Endothelial cell of umbilical vein (primary cell): Measurements from ENCODE around the gene DRD1. TPM values are rescaled to one million over a fixed set of nuclear protein-coding genes. Genes with fewer than 3 reads are reported as not detected.
A peak's percentile ranks its signal among the peaks of the same experiment; 100 is the strongest.

Experiments
- BruUV-seq: library from RNA; stranded (reverse); fragments of 400-500 nt; replicated peaks from 2 replicates; lab custom pipeline; 2021; lab: Mats Ljungman, UMichigan
- CTCF ChIA-PET: fragments of 300-600, 350-600 bp; sonication (Branson Sonifier 250); formaldehyde crosslinking; loops from one replicate; lab custom pipeline; 2021; ENCODE audit warnings: antibody characterized with exemption, inconsistent platforms; lab: Charles Lee
- POLR2A ChIA-PET: fragments of 300-600, 350-600 bp; sonication (Branson Sonifier 250); formaldehyde crosslinking; loops from one replicate; lab custom pipeline; 2021; ENCODE audit warnings: antibody characterized with exemption, inconsistent platforms; lab: Charles Lee
- DNase-seq: peaks from one replicate; pipeline ENCODE4 v3.0.0-alpha.2; 2011; ENCODE audit warnings: low read depth, low spot score
- FAIRE-seq: peaks from 2 replicates; lab custom pipeline; 2011; peaks lifted over from hg19 to GRCh38; lab: Jason Lieb, UNC
- H2AFZ ChIP-seq: 2 replicates; pipeline ENCODE4 v1.6.0; 2012; ENCODE audit warnings: low read depth, low read length, control low read depth, inconsistent platforms
- H3K27ac ChIP-seq: 2 replicates; pipeline ENCODE4 v1.5.1; 2011; ENCODE audit warnings: low read depth, mild to moderate bottlenecking, control low read depth, low read length, moderate library complexity; ENCODE audit not compliant: insufficient read depth
- H3K27me3 ChIP-seq, 2 experiments: 2 replicates each; pipeline versions ENCODE4 v1.6.0 to v1.6.1; 2011; ENCODE audit warnings: low read length in 2 of 2, mixed read lengths in 1 of 2; ENCODE audit not compliant: control insufficient read depth in 2 of 2, insufficient read depth in 2 of 2
- H3K36me3 ChIP-seq, 2 experiments: 2 replicates in 1 of 2; 3 replicates in 1 of 2; pipeline ENCODE4 v1.5.1; 2011; ENCODE audit warnings: low read length in 2 of 2, mild to moderate bottlenecking in 1 of 2, moderate library complexity in 1 of 2; ENCODE audit not compliant: control insufficient read depth in 2 of 2, insufficient read depth in 2 of 2; ENCODE audit errors: extremely low read depth in 1 of 2
- H3K4me1 ChIP-seq: 3 replicates; pipeline ENCODE4 v1.5.1; 2011; ENCODE audit warnings: mild to moderate bottlenecking, low read length; ENCODE audit not compliant: control insufficient read depth, insufficient read depth; ENCODE audit errors: extremely low read depth
- H3K4me2 ChIP-seq: 2 replicates; pipeline ENCODE4 v1.6.1; 2011; ENCODE audit warnings: low read length, control low read depth, mixed read lengths; ENCODE audit not compliant: insufficient read depth
- H3K4me3 ChIP-seq, 3 experiments: fragments of 200-600 bp in 1 of 3; sonication (generic), shearing (Covaris generic) in 1 of 3; replicated peaks in 1 of 3; 2 replicates each; pipeline ENCODE4 v1.5.1; 2011 to 2016; ENCODE audit warnings: control low read depth in 3 of 3, low read length in 3 of 3, mild to moderate bottlenecking in 2 of 3, inconsistent platforms in 1 of 3, low read depth in 1 of 3, moderate library complexity in 1 of 3; ENCODE audit not compliant: insufficient read depth in 1 of 3
- H3K79me2 ChIP-seq: 2 replicates; pipeline ENCODE4 v1.6.0; 2012; ENCODE audit warnings: low read length, inconsistent platforms; ENCODE audit not compliant: control insufficient read depth, insufficient read depth
- H3K9ac ChIP-seq: replicated peaks from 2 replicates; pipeline ENCODE3; 2011; ENCODE audit warnings: low read length, control low read depth; ENCODE audit not compliant: insufficient read depth; ENCODE audit errors: extremely low read depth
- H3K9me1 ChIP-seq: replicated peaks from 3 replicates; pipeline ENCODE4 v1.6.0; 2011; ENCODE audit warnings: mild to moderate bottlenecking, low read length; ENCODE audit not compliant: control insufficient read depth, insufficient read depth; ENCODE audit errors: extremely low read depth
- H3K9me3 ChIP-seq: replicated peaks from 2 replicates; pipeline ENCODE4 v1.5.1; 2012; ENCODE audit warnings: low read length, inconsistent platforms; ENCODE audit not compliant: control insufficient read depth, insufficient read depth
- H4K20me1 ChIP-seq: replicated peaks from 2 replicates; pipeline ENCODE3; 2011; ENCODE audit warnings: mild to moderate bottlenecking, low read length; ENCODE audit not compliant: control insufficient read depth, insufficient read depth; ENCODE audit errors: extremely low read depth
- EZH2 ChIP-seq: IDR thresholded peaks from 2 replicates; pipeline ENCODE4 v1.6.1; 2012; ENCODE audit warnings: borderline replicate concordance, low read depth, mild to moderate bottlenecking, moderate library complexity, low read length, inconsistent platforms; ENCODE audit not compliant: severe bottlenecking
- FOS ChIP-seq: IDR thresholded peaks from 2 replicates; pipeline ENCODE4 v1.6.1; 2011; ENCODE audit warnings: mild to moderate bottlenecking, low read length, moderate library complexity, borderline replicate concordance; ENCODE audit not compliant: insufficient read depth
- GATA2 ChIP-seq: IDR thresholded peaks from 2 replicates; pipeline ENCODE4 v1.7.0; 2011; ENCODE audit warnings: low read depth, mild to moderate bottlenecking, moderate library complexity, mixed read lengths, low read length; ENCODE audit not compliant: insufficient read length, insufficient read depth
- JUN ChIP-seq: IDR thresholded peaks from 2 replicates; pipeline ENCODE4 v1.6.1; 2011; ENCODE audit warnings: borderline replicate concordance, low read depth; ENCODE audit not compliant: insufficient read length, insufficient read depth
- MYC ChIP-seq: IDR thresholded peaks from one replicate; pipeline ENCODE4 v1.6.1; 2011; ENCODE audit warnings: mild to moderate bottlenecking, low read depth, low read length
- POLR2A ChIP-seq: IDR thresholded peaks from 2 replicates; pipeline ENCODE4 v1.6.1; 2012; ENCODE audit warnings: low read depth, mild to moderate bottlenecking, control low read depth, low read length
- POLR2AphosphoS5 ChIP-seq: IDR thresholded peaks from 2 replicates; pipeline ENCODE4 v1.6.1; 2012; ENCODE audit warnings: low read depth, mild to moderate bottlenecking, control low read depth, low read length, moderate library complexity; ENCODE audit not compliant: insufficient read depth
- dilution Hi-C: fragments of 300-500 bp; cut with MboI; formaldehyde crosslinking; loops from one replicate; pipeline ENCODE4 v1.15.0; 2019; ENCODE audit warnings: low sequenced_read_pairs; ENCODE audit not compliant: extremely low pct_ligation_motif_present
- intact Hi-C: fragments of 100-400 bp; cut with micrococcal nuclease; formaldehyde crosslinking; loops from one replicate; pipeline ENCODE4 v1.10.0; 2022
- polyA plus RNA-seq, 4 experiments: library from polyadenylated mRNA; depleted of rRNA in 3 of 4; stranded (reverse) in 3 of 4; unstranded in 1 of 4; fragments of >200 nt; gene quantifications; 2 replicates each; pipeline versions ENCODE4 v1.2.1 to v1.2.3, GENCODE V29; 2011 to 2012; ENCODE audit warnings: missing spikeins in 1 of 4
- total RNA-seq: library from RNA; stranded (reverse); gene quantifications from 2 replicates; pipeline ENCODE4 v1.2.3, GENCODE V29; 2021
- TF ChIP-seq, protein P1 (sequence below), 2 donors: IDR thresholded peaks; 1 replicate in 1 of 2; 2 replicates in 1 of 2; pipeline ENCODE4 v1.5.1; 2011; ENCODE audit warnings: low read length in 2 of 2, mild to moderate bottlenecking in 2 of 2, moderate library complexity in 2 of 2, control low read depth in 1 of 2, inconsistent platforms in 1 of 2, low read depth in 1 of 2; ENCODE audit not compliant: insufficient read depth in 1 of 2; ENCODE audit errors: extremely low read depth in 1 of 2
- TF ChIP-seq, protein P2 (sequence below): IDR thresholded peaks from 2 replicates; pipeline ENCODE4 v1.6.1; 2011; ENCODE audit not compliant: insufficient read depth, insufficient read length

DRD1 gene
- total and polyA plus RNA-seq, 2 donors (not counting 3 experiments of a cell fraction or from before 2014, with no cell fraction given) = not detected

DNA sequence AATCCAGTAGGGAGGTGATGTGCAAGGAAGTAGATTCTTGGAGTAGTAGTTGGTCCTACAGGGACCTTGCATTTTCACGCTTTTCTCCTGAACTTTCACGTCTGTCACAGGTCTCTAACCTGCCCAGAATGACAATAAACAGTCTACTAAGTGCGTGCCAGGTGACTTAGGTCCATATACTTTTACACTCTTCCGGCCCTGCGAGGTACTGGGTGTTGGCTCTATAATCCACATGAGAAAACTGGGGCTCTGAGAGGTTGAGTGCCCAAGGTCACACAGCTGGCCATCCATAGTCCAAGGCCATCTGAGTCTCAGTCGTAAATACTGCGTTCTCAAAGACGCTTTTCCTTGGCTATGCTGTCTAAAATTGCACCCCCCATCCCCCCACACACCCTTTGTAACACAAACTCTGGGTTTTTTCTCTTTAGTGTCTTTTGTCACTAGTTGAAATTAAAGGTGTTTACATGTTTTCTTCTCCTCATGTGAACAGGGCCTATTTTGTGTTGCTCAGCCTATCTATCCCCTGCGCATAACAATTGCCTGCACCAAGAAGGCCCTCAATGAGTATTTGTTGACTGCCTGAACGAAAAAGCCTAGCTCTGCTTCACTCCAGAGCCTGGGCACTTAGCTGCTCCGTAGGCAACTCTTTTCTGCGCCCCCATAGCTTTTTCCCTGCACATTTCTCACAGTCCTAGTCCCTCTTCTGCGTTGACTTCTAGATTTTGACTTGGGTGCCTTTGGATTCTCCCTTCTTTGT, 35.3 kb upstream of the DRD1 start:
- CTCF ChIA-PET = interaction anchor here (1.6 to 3.6 kb wide), 2 partner anchors 15 to 55 kb away, joined by 4 to 29 read pairs; no protein-coding TSS in a partner anchor
- H4K20me1 ChIP-seq = no peaks in the 10 kb centered on the region
- intact Hi-C loops (loop anchor here (2.0 kb wide), 1 partner anchor 55 kb away; no protein-coding TSS in a partner anchor), dilution Hi-C loops (no loop called here)
- peak overlapping the region; percentile 6 for H3K27ac ChIP-seq
- peaks cover 0 to 3% of the 10 kb centered on the region in 2 experiments for H3K27me3 ChIP-seq
- peak overlapping the region; percentile 70 for H3K9ac ChIP-seq
- FAIRE-seq (peak; percentile 71), DNase-seq (no peak)
- H3K4me2 ChIP-seq = peak overlapping the region; percentile 93
- TSS peak; percentile 34 for BruUV-seq
- peaks cover 17% of the 10 kb centered on the region for H3K4me1 ChIP-seq
- peak overlapping the region; percentile 51 to 81 (median 80) for H3K4me3 ChIP-seq
- H3K9me1 ChIP-seq = no peaks in the 10 kb centered on the region
- H3K9me3 ChIP-seq = no peaks in the 10 kb centered on the region
- peaks cover 2% of the 10 kb centered on the region in 2 experiments for H3K36me3 ChIP-seq
- H3K79me2 ChIP-seq = peaks cover 55% of the 10 kb centered on the region
- POLR2A ChIA-PET = no interaction called here
- peak overlapping the region; percentile 99 for H2AFZ ChIP-seq
- no peak for TF ChIP-seq POLR2A
- TF ChIP-seq, protein P1, sequence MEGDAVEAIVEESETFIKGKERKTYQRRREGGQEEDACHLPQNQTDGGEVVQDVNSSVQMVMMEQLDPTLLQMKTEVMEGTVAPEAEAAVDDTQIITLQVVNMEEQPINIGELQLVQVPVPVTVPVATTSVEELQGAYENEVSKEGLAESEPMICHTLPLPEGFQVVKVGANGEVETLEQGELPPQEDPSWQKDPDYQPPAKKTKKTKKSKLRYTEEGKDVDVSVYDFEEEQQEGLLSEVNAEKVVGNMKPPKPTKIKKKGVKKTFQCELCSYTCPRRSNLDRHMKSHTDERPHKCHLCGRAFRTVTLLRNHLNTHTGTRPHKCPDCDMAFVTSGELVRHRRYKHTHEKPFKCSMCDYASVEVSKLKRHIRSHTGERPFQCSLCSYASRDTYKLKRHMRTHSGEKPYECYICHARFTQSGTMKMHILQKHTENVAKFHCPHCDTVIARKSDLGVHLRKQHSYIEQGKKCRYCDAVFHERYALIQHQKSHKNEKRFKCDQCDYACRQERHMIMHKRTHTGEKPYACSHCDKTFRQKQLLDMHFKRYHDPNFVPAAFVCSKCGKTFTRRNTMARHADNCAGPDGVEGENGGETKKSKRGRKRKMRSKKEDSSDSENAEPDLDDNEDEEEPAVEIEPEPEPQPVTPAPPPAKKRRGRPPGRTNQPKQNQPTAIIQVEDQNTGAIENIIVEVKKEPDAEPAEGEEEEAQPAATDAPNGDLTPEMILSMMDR (IDR thresholded peaks at IDR 0.05; ENCODE audit: extremely low read depth in 1 of 2, insufficient read depth in 1 of 2, low read depth in 1 of 2, low read length in 2 of 2) = no peak
- TF ChIP-seq FOS = no peak
- no peak for TF ChIP-seq GATA2
- no peak for TF ChIP-seq EZH2
- TF ChIP-seq, protein P2, sequence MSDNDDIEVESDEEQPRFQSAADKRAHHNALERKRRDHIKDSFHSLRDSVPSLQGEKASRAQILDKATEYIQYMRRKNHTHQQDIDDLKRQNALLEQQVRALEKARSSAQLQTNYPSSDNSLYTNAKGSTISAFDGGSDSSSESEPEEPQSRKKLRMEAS = no peak
- TF ChIP-seq JUN = no peak
- TF ChIP-seq MYC = no peak
- TF ChIP-seq POLR2AphosphoS5 = no peak
